Dermis blood vessel endothelial cell (primary cell): Measurements from ENCODE around the gene CRYZ. TPM values are rescaled to one million over a fixed set of nuclear protein-coding genes. Genes with fewer than 3 reads are reported as not detected.
"Not testable (repeated sequence)": the region's sequence is repeated elsewhere in the genome, so short reads cannot be mapped to it uniquely, and the experiment has no call there.

Experiments
- DNase-seq: peaks from one replicate; pipeline ENCODE4 v3.0.0; 2010
- total RNA-seq: library from RNA; depleted of rRNA; stranded (reverse); fragments of >200 nt; gene quantifications from 2 replicates; pipeline ENCODE4 v1.2.3, GENCODE V29; 2014

Gene CRYZ
- total RNA-seq, 1 donor from 2014 or later, result 33.4 TPM

DNA sequence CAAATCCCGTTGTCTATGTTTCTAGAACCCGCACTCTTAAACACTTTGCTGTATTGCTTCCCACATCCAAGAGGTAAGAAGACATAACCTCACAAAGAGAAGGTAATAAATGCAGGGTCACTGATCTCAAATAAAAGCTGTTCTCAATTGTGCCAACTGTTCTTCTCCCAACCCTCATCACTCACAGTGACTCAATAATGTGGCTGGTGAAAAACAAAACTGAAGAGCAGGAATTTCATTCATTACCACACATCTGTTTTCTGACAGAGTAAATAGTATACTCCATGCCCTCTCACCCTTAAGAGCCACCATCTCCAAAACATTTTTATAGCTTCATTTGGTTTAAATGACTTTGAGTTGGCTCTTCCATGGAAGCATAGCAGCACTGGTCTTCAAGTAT lies 53.0 kb downstream of the CRYZ start:
- DNase-seq, result no peak

DNA sequence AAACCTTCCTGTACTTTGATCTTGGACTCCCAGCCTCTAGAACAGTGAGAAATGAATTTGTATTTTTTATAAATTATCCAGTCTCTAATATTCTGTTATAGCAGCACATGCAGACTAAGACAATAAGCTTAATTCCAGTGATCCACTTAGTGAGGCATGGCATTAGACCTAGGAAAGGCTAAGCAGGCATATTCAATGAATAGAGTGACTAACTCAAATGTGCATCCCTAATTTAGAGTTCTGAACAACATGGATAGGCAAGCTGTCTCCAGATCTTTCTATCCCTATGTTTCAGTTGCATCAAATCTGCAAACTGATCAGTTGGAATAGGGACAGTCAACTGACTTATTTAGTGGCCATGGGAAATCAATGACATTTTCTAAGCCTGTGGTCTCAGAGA lies 54.9 kb downstream of the CRYZ start:
- DNase-seq, result no peak

DNA sequence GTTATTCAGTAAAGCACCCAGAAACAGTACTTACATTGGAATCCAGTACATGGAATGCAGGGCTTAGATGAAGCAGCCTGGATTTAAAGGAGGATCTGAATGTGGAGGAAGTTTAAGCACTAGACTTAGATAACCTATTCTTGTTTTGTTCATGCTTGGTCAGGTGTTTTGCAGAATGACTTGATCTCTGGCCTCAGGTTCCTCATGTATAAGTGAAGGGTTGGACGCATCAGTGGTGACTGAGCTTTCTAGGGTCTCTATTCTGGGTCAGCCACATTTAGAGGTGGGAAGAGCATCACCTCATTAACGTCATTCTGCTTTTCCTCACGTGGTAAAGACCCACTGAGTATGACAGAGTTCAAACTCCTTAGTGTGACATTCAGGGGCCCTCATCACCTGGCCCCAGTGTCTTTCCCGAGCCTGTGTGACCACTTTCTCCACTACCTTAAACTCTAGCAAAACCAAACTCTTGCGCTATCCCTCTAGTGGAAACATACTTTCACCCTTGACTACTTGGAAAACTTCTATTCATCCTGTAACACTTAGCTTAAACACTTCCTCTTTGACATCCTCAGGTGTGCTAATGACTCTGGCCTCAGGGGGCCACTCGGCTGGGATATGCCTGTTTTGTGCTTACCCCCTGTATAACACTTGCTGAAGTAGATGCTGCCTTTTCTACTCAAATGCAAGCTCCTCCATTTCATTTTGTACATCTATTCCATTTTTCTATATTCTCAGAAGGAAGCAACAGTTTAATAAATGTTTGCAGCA lies 58.4 kb downstream of the CRYZ start:
- DNase-seq, result no peak

DNA sequence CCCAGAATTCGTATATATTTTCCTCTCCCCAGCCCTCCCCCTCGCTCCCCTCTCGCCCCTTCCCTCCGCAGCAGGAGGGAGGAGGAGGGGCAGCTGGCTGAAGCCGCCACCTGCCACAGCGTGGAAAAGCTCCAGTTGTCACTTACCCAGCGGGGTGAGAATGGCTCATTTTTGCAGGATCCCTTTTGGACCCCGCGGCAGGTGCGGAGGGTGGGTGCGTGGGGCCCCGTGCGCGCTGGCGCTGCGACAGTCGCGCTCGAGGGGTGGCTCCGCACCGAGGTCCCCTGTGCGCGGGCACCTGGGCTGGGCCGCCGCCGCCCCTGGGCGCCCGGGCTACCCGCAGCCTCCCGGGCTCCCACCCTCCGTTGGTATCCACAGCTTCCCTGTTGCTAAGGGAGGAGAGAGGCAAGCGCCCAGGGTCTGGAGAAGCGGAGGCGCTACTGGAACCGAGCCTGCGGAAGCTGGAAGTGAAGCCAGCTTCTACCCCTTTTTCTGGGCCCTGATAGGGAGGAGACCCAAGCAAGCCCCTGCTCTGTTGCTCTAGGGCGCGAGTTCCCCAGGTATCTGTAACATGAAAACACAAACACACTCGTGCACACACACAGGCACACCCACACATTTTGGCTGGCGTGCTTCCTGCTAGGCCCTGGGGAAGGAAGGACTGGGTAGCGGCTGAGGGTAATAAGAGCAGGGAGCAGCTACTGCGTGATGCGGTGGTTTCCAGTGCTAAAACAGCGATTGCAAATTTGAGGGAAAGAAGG lies 59.3 kb downstream of the CRYZ start, which contains the start of gene ERICH3:
ERICH3 (minus strand) TSS at position 442 of the 761 bp plus-strand sequence; CDS start at position 169, 273 bp downstream.
- no peak for DNase-seq

- DNase-seq, result not testable (repeated sequence)
These were observed 62.0 kb downstream of the CRYZ start for GRCh38 chr1:74670866-74671265.

Other genes starting within 250 kb of the CRYZ start
- gene LRRC53, start 220.4 kb downstream of the CRYZ start, total RNA-seq, result not detected in 2 replicates
- under 0.01 TPM in 1 of 2 replicates, not detected in the other for gene ERICH3, start 59.3 kb downstream of the CRYZ start, total RNA-seq
- 10.7 and 17.0 TPM in 2 replicates for gene TYW3, start 102 bp upstream of the CRYZ start, total RNA-seq